AG20443 (cell line): ENCODE data around the gene DOK1.

Source experiments
- DNase-seq: peaks from one replicate; pipeline ENCODE4 v3.0.0; 2012; ENCODE audit warnings: low spot score, mixed read lengths

DOK1 gene

DNA sequence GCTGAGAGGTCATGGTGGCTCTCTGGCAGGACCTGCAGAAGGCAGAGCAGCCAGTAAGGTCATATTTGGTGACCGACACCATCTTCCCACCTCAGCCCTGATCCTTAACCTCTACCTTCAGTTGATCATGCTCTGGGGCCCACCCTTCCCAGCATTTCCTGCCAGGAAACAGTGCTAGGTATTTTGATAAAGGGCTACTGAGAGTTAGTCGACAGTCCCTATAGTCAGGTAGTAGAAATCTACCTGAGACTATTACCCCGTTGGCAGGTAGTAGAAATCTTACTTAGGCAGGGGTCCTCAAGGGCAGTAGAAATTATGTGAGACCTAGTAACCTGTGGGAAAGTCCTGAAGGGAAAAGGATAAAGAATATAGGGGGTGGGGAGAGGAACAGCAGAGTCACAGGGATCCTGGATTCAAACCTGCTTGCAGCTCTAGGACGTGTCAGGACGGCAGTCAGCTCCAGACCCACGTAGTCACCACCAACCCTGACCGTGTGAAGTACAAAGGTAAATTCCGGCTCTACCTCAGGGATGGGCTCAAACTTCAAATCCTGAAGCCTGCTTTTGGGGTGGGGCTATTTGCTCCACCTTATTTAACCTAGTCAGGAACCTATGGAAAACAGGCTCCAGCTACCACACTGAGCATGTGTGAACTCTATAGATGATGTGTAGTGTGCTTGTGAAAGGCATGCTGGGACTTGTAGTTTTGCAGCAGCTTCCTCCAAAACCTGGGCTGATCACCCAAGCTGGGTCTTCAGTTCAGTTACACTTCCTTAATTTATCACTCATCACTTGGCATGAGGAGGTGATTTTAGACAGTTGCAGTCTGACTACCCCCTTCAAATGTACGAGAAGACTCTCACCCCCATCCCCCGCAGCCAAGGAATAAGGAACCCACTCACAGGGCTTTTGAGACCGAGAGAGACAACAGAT lies 28.5 kb upstream of the DOK1 start, which contains the start of gene DQX1:
DQX1 (minus strand) TSS at position 515 of the 932 bp plus-strand sequence; CDS start at position 13, 502 bp downstream.
- DNase-seq, result no peak

- DNase-seq, result no peak
Measured at GRCh38 chr2:74526649-74527230, 27.8 kb upstream of the DOK1 start.

- no peak for DNase-seq
Measured at GRCh38 chr2:74527741-74528140, 26.8 kb upstream of the DOK1 start.

DNA sequence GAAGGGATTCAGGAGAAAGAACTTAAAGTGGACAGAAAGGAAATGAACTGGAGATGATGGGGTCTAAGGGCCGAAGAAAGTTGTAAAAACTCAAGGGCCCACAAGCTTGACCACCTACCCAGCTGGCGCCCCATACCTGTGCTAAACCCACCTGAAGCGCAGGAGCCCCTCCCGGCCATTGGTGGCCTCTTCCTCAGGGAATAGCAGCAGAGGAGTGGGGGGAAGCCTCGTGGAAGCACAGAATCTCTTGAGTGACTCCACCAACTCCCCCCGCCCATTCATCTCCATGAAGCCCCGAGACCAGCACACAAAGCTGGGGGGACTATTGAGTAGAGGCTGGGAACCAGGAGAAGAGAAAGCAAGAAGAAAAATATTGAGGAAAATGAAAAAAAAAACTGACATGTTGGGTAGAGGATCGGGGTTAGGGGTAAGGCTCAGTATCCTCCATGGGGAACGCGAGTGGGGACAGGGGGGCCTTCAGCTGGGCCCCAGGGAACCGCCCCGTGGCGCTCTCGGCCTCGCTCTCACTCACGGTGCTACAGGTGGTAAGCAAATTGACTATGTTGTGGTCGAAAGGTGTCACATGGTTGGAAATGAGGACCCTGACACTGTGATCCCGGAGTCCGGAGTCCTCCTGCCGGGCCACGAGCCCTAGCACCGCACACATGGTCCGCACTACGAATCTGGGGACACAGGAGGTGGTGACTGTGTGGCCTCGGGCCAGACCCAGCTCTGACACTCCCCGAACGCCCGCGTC lies 25.7 kb upstream of the DOK1 start:
- no peak for DNase-seq

DNA sequence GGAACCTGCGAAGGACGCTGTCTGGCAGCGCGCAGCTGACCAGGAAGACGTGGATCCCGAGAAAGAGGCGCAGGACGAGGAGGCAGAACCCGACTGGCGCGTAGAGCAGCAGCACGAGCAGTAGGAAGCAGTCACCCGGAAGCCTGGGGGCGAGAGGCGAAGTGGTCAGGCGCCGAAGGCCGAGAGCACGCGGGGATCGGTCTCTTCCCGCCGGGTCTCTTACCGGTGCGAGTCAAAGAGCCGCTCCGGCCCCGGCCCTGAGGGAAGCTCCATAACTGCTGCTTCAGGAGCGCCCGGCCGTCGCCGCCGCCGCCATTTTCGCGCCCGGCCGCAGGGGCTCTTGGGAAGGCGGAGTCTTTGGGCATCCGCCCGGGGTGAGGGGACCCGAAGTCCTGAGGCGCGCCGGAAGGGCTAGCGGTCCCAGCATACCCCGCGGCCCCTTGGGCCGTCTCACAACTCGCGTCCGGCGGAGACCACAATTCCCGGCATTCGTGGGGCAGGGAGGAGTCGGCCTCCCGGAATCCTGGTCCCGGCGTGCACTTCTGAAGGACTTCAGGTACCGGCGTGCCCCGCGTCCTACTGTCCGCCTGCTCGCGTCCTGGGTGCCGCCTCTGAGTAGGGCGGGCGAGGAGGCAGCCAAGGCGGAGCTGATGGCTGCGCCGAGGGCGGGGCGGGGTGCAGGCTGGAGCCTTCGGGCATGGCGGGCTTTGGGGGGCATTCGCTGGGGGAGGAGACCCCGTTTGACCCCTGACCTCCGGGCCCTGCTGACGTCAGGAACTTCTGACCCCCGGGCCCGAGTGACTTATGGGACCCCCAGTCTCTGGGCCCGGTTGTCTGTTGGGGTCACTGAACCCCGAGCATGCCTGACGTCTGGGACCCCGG lies 24.9 kb upstream of the DOK1 start, which contains the start of the genes AUP1 and HTRA2:
AUP1 (minus strand) TSS at position 350 of the 882 bp plus-strand sequence; CDS start at position 273, 77 bp downstream.
HTRA2 (plus strand) TSS at position 577 of the 882 bp plus-strand sequence; CDS start at position 651, 74 bp downstream.
- peak; percentile 99 for DNase-seq

GRCh38 chr2:74530239-74531187 lies 24.0 kb upstream of the DOK1 start:
- DNase-seq, result peak; percentile 54

- DNase-seq, result no peak
Measured at GRCh38 chr2:74531666-74532065, 22.9 kb upstream of the DOK1 start.

DNA sequence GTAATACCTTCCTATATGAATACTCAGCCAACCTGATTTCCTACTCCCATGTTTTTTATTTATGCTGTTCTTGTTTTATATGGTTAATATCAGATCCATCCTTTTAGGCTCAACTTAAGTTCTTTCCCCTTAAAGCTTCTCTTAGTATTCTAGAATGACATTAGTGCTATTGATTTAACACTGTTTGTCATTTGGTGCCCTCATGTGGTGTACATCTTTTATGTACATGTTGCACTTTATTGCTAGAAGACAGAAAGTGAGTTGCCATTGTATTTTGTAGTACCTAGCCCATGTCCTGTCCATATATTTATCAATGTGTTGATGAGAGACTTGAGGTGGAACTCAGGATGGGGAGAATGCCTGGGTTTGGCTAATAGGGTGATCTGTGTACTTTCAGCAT lies 22.3 kb upstream of the DOK1 start:
- peak; percentile 26 for DNase-seq

DNA sequence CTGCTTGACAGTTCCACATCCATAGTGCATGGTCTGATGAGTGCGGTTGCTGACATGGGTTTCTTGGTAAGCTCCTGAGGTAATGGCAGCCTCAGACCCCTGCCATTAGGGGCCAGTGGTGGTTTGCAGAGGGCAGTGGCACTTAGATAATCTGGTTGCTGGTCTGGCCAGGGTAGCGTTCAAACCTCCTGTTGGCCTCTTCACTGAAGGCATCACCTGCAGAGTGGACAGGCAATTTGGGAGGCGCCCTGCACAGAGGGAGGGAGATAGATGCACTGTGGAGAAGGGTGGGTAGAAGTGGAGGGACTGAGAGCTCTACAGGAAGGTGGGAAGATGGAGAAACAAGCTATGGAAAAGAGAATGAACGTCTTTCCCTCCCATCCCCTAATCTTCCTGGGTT lies 21.1 kb upstream of the DOK1 start:
- DNase-seq, result no peak

GRCh38 chr2:74534411-74534810 lies 20.1 kb upstream of the DOK1 start:
- no peak for DNase-seq

DNA sequence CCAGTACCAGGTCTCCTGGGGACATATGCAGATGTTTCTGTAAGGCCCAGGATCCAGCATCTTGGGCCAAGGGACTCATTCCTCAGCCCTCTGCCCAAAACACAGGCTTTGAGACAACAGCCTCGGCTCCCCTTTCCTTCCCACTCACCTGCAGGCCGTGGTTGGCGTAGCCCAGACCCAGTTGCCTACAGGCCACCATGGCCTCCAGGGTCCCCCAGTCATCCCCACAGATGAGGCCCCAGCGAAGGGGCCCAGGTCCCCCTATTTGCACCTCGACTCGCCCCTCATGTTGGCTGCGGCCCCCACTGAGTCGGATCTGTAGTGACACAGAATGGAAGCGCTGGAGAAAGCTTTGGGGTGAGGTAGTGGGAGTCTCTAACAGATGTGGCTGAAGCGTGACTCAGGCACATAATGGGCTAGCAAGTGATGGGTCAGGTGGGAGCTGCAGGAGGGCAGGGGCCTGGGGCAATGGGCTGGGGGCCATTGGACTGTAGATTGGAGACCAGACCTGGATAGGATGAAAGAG lies 19.0 kb upstream of the DOK1 start:
- DNase-seq, result no peak

DNA sequence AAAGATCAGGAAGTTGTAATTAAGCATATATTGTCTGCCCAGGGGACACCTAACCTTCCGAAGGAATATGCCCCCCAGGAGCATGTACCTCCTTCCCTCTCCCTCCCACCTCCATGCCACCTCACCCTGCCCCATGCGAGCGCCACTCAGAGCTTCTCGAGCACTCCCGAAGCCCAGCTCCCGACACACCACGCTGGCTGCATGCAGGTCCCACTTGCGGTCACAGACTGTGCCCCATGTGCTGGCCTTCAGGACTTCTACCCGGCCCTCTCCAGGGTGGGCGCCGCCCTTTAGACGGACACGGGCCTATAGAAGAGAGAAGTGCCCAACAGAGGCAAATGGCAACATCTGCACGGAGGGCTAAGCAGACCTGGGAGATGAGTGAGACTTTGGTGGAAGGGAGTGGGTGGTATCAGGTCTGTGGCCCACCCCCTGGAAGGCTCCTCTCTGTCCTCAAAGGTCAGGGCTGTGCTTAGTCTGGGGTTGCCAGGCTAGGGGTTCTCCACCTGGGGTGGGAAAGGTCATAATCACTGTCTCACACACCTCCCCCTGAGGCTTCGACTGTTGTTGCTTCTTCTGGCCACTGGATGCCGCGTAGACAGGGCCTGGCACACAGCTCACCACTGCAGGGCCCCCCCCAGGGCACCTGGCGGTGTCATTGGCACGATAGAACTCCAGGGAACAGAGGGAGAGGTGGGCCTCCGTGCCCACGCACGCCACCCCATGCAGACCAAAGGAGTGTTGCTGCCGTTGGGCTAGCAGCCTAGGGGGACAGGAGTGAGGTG lies 18.2 kb upstream of the DOK1 start:
- DNase-seq, result no peak

GRCh38 chr2:74537140-74537539 lies 17.4 kb upstream of the DOK1 start:
- DNase-seq, result no peak

DNA sequence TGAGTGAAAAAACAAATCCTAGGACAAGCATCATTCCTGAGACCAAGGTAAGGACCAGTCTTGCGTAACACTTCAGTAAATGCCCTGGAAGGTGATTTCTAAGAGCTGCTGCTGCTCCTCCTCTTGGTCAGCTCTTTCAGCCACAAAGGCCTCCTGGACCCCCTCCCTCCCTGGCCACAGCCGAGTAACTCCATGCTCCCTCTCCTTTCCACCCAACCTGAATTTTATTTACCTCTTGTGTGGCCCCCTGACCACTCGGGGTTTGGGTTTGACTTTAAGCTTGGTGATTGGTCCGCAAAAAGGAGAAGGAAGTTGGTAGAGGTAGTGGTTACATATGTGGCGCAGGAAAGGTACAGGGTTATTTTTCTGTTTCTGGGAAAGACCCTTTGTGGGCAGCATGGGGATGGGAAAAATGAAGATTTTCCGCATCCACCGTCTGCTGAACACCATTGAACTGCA lies 15.6 kb upstream of the DOK1 start:
- no peak for DNase-seq

DNA sequence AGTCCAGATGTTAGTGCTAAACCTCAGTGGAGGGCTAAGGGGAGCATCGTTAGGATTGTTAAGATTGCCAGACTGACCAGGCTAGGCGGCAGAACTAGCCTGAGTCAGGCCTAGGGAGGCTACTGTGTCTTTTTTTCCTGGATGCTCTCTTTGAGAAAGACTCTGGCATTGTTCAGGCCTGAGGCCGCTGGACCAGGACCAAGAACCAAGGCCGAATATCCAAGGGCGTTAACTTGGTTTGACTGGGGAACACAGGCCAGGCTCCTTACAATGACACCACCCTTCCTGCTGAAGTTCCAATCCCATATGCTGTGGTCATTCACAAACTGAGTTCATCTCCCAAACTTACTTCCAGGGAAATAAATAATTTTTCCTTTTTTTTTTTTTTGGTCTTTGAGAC lies 14.2 kb upstream of the DOK1 start:
- DNase-seq, result peak; percentile 89

- DNase-seq, result no peak
Measured at GRCh38 chr2:74542978-74543377, 11.5 kb upstream of the DOK1 start.

DNA sequence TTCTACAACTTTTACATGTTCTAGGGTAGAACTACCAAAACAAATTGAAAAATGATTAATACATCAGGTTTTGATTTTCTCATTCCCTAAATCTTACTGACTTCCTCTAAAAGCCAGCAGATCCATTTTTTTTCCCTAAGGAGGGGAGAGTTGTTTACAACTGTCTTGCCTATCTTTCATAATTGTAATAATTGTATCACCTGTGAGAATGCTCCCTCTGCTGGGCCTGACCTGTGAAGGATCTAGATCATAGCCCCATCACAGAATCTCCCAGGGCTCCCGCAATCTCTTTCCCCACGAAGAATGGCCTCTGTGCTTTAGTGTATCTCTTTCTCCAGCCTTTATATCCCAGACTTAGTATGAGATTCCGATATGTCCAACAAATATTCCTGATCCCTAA lies 9.9 kb upstream of the DOK1 start:
- DNase-seq, result no peak

DNA sequence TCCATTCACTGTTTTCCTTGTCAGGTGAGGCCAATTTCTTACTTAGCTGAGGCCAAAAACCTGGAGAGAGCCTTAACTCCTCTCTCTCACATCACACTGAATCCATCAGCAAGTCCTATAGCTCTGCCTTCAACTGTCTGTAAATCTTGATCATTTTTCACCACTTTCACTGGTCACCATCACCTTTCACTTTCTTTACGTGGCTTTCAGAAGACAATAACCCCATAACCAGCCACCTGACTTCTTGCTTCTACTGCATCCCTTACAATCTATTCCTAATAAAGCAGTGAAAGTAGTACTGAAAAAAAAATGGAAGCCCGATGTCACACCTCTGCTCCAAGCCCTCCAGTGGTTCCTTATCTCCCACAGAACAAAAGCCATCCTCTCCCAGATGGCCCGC lies 8.5 kb upstream of the DOK1 start:
- DNase-seq, result no peak

GRCh38 chr2:74548285-74548899 lies 6.1 kb upstream of the DOK1 start:
- no peak for DNase-seq
